Panc1 (cell line): Measurements from ENCODE around the gene EPHA3.

Experiments used
- CTCF ChIP-seq: fragments of 450-650 bp; IDR thresholded peaks from 2 replicates; pipeline ENCODE4 v1.5.1; 2017; ENCODE audit warnings: mild to moderate bottlenecking
- POLR2AphosphoS5 ChIP-seq: IDR thresholded peaks from 2 replicates; pipeline ENCODE4 v1.6.1; 2012; ENCODE audit warnings: mild to moderate bottlenecking, low read depth, low read length, moderate library complexity

- TF ChIP-seq CTCF = no peak
- TF ChIP-seq POLR2AphosphoS5 = no peak
Observed at GRCh38 chr3:89414270-89414669, 306.8 kb downstream of the EPHA3 start.
